Vagina (tissue), 2 donors: ENCODE data around the gene PRDM16. TPM values are rescaled to one million over a fixed set of nuclear protein-coding genes. Genes with fewer than 3 reads are reported as not detected.

Experiments used
- DNase-seq, 2 donors: peaks; one replicate each; pipeline ENCODE4 v3.0.0-alpha.2; 2017; ENCODE audit errors: extremely low spot score in 2 of 2
- H3K27ac ChIP-seq: fragments of 200-600 bp; sonication (generic); one replicate; pipeline ENCODE4 v1.5.1; 2019
- H3K27me3 ChIP-seq: fragments of 200-600 bp; sonication (generic); one replicate; pipeline ENCODE4 v1.5.1; 2019
- H3K36me3 ChIP-seq, 2 donors: fragments of 200-600 bp; sonication (generic); one replicate each; pipeline ENCODE4 v1.5.1; 2017 to 2019
- H3K4me1 ChIP-seq: fragments of 200-600 bp; sonication (generic); one replicate; pipeline ENCODE4 v1.5.1; 2019
- H3K4me3 ChIP-seq, 2 donors: fragments of 200-600 bp; sonication (generic); 1 replicate in 1 of 2; 2 replicates in 1 of 2; pipeline ENCODE4 v1.5.1; 2016 to 2019
- H3K9me3 ChIP-seq: fragments of 200-600 bp; sonication (generic); one replicate; pipeline ENCODE4 v1.5.1; 2019
- CTCF ChIP-seq, 3 experiments: fragments of 450-650 bp in 2 of 3; fragments of 200-600 bp in 1 of 3; sonication (generic) in 1 of 3; IDR thresholded peaks; one replicate each; pipeline ENCODE4 v1.5.1; 2017 to 2019; ENCODE audit warnings: antibody characterized with exemption in 3 of 3, mild to moderate bottlenecking in 2 of 3, moderate library complexity in 2 of 3
- POLR2A ChIP-seq, 2 donors: fragments of 450-650 bp; IDR thresholded peaks; one replicate each; pipeline ENCODE4 v1.6.1; 2017; ENCODE audit warnings: antibody characterized with exemption in 2 of 2, mild to moderate bottlenecking in 2 of 2, moderate library complexity in 2 of 2
- POLR2AphosphoS5 ChIP-seq, 2 donors: sonication (generic); formaldehyde crosslinking; IDR thresholded peaks; one replicate each; pipeline ENCODE4 v1.9.0; 2017; ENCODE audit warnings: antibody characterized with exemption in 2 of 2, mild to moderate bottlenecking in 2 of 2, low read depth in 1 of 2; ENCODE audit not compliant: insufficient read depth in 1 of 2
- intact Hi-C: fragments of 100-400 bp; cut with DNase I; formaldehyde crosslinking; loops from one replicate; pipeline ENCODE4 v1.15.1; 2023
- total RNA-seq: library from RNA; depleted of rRNA; stranded (reverse); fragments of >200 nt; gene quantifications from one replicate; pipeline ENCODE4 v1.2.3, GENCODE V29; 2016

Gene PRDM16
- total RNA-seq, 1 donor from 2014 or later, result 3.9 TPM

GRCh38 chr1:3217181-3217641 lies 148.2 kb downstream of the PRDM16 start:
- TF ChIP-seq POLR2AphosphoS5 (IDR thresholded peaks at IDR 0.05; ENCODE audit: insufficient read depth in 1 of 2, low read depth in 1 of 2) (no peak), POLR2A (IDR thresholded peaks at IDR 0.05) (no peak), CTCF (IDR thresholded peaks at IDR 0.05) (no peak)
- no peak for DNase-seq
- peak overlapping the region; percentile 39 for H3K27ac ChIP-seq
- H3K4me1 ChIP-seq, result peaks cover 26% of the 10 kb centered on the region
- H3K27me3 ChIP-seq, result no peaks in the 10 kb centered on the region
- H3K36me3 ChIP-seq, result no peaks in the 10 kb centered on the region
- no peaks in the 10 kb centered on the region for H3K9me3 ChIP-seq
- H3K4me3 ChIP-seq, result peak overlapping the region in 1 of 2 donors; percentile 11
- intact Hi-C loops, result no loop called here

- Histone ChIP-seq H3K4me1 (peaks cover 26% of the 10 kb centered on the region), H3K36me3 (no peaks in the 10 kb centered on the region), H3K4me3 (no peak overlapping the region), H3K9me3 (no peaks in the 10 kb centered on the region), H3K27me3 (no peaks in the 10 kb centered on the region), H3K27ac (peak overlapping the region; percentile 39)
- intact Hi-C loops, result no loop called here
- no peak for TF ChIP-seq POLR2A (IDR thresholded peaks at IDR 0.05)
- no peak for TF ChIP-seq CTCF (IDR thresholded peaks at IDR 0.05)
- TF ChIP-seq POLR2AphosphoS5 (IDR thresholded peaks at IDR 0.05; ENCODE audit: insufficient read depth in 1 of 2, low read depth in 1 of 2), result no peak
- DNase-seq, result no peak
Measured at GRCh38 chr1:3217979-3218679, 149.1 kb downstream of the PRDM16 start.

- Histone ChIP-seq H3K36me3 (no peaks in the 10 kb centered on the region), H3K27ac (no peak overlapping the region), H3K9me3 (no peaks in the 10 kb centered on the region), H3K27me3 (no peaks in the 10 kb centered on the region), H3K4me3 (no peak overlapping the region), H3K4me1 (peaks cover 26% of the 10 kb centered on the region)
- DNase-seq, result no peak
- no peak for TF ChIP-seq POLR2AphosphoS5 (IDR thresholded peaks at IDR 0.05; ENCODE audit: insufficient read depth in 1 of 2, low read depth in 1 of 2)
- intact Hi-C loops, result no loop called here
Measured at GRCh38 chr1:3219005-3219790, 150.2 kb downstream of the PRDM16 start.

GRCh38 chr1:3219791-3220467 lies 150.9 kb downstream of the PRDM16 start:
- no peak for TF ChIP-seq POLR2A (IDR thresholded peaks at IDR 0.05)
- TF ChIP-seq POLR2AphosphoS5 (IDR thresholded peaks at IDR 0.05; ENCODE audit: insufficient read depth in 1 of 2, low read depth in 1 of 2), result no peak
- no peak for TF ChIP-seq CTCF (IDR thresholded peaks at IDR 0.05)
- no peaks in the 10 kb centered on the region for H3K9me3 ChIP-seq
- peaks cover 26% of the 10 kb centered on the region for H3K4me1 ChIP-seq
- no peak overlapping the region for H3K27ac ChIP-seq
- H3K36me3 ChIP-seq, result no peaks in the 10 kb centered on the region
- no peak for DNase-seq
- no peak overlapping the region for H3K4me3 ChIP-seq
- no peaks in the 10 kb centered on the region for H3K27me3 ChIP-seq
- intact Hi-C loops, result no loop called here
